Ovary (tissue), 9 donors: ENCODE data around the gene ALK. TPM values are rescaled to one million over a fixed set of nuclear protein-coding genes. Genes with fewer than 3 reads are reported as not detected.

Source experiments
- DNase-seq, 5 donors: peaks; one replicate each; pipeline ENCODE4 v3.0.0-alpha.2; 2019 to 2020
- H3K27ac ChIP-seq, 2 donors: fragments of 200-600 bp; one replicate each; pipeline versions ENCODE4 v1.5.1 to v1.8.0; 2019 to 2022
- H3K27me3 ChIP-seq: fragments of 200-600 bp; one replicate; pipeline ENCODE4 v1.8.0; 2022
- H3K36me3 ChIP-seq: fragments of 200-600 bp; sonication (generic); one replicate; pipeline ENCODE4 v1.5.1; 2019
- H3K4me1 ChIP-seq: one replicate; pipeline ENCODE4 v1.8.1; 2013; ENCODE audit warnings: mild to moderate bottlenecking, moderate library complexity; ENCODE audit not compliant: insufficient read depth
- H3K4me3 ChIP-seq: fragments of 200-600 bp; sonication (generic); one replicate; pipeline ENCODE4 v1.5.1; 2017
- H3K9me3 ChIP-seq, 2 donors: fragments of 200-600 bp in 1 of 2; sonication (generic) in 1 of 2; one replicate each; pipeline versions ENCODE4 v1.5.1 to v1.8.1; 2013 to 2019; ENCODE audit warnings: mild to moderate bottlenecking in 1 of 2, moderate library complexity in 1 of 2
- CTCF ChIP-seq, 3 donors: fragments of 450-650 bp in 2 of 3; fragments of 200-600 bp in 1 of 3; IDR thresholded peaks; one replicate each; pipeline versions ENCODE4 v1.5.1 to v1.8.0; 2016 to 2022; ENCODE audit warnings: antibody characterized with exemption in 3 of 3, mild to moderate bottlenecking in 1 of 3
- EP300 ChIP-seq: sonication (generic); formaldehyde crosslinking; IDR thresholded peaks from one replicate; pipeline ENCODE4 v1.6.1; 2017; ENCODE audit warnings: antibody characterized with exemption
- POLR2A ChIP-seq: fragments of 450-650 bp; IDR thresholded peaks from one replicate; pipeline ENCODE4 v1.6.1; 2017; ENCODE audit warnings: antibody characterized with exemption, mild to moderate bottlenecking, moderate library complexity
- WGBS, 3 donors: extraction: QIAGEN DNeasy Blood & Tissue Kit in 1 of 3; methylation state at CpG; one replicate each; pipeline versions ENCODE4 v1.1.5 to v1.1.7; 2013 to 2017; 5-methylcytosine and 5-hydroxymethylcytosine counted together
- intact Hi-C, 4 donors: fragments of 100-400 bp; cut with DNase I; formaldehyde crosslinking; loops; one replicate each; pipeline versions ENCODE4 v1.11.0 to v1.15.1; 2022 to 2023
- polyA plus RNA-seq, 2 donors: library from polyadenylated mRNA; stranded (reverse); fragments of 200-250 nt in 1 of 2; fragments of 350-450 nt in 1 of 2; fragmentation: Illumina TruSeq in 1 of 2; extraction: RNeasy Lipid Tissue Mini Kit (QIAGEN cat#74804) in 1 of 2; gene quantifications; one replicate each; pipeline ENCODE4 v1.2.3, GENCODE V29; 2013 to 2014
- total RNA-seq, 7 donors: library from RNA; depleted of rRNA in 2 of 7; stranded (reverse); fragments of >200 nt in 2 of 7; fragmentation: NEBNext Ultra II Directional in 3 of 7; extraction: Animal tissue kit (Norgen Biotek cat#: 25700) in 3 of 7; gene quantifications; one replicate each; pipeline versions ENCODE4 v1.1.0 to v1.2.4, GENCODE V29; 2016 to 2023
- donor health status: DM: no; HTN: no; CAD: no; lungs with moderate emphysema.
- donor health status: DM: no; HTN: no; CAD: no.
- donor health status: Bipolar disorder and iron deficiency.
- donor health status: DM: yes; HTN: yes; CAD: no.
- donor health status: DM: no; HTN: no; CAD: no.
- donor health status: DM: yes; HTN: yes; CAD: no.

The ALK gene
- total and polyA plus RNA-seq, 9 donors, result 0.05 to 1.7 (median 0.23) TPM; not detected in 1

DNA sequence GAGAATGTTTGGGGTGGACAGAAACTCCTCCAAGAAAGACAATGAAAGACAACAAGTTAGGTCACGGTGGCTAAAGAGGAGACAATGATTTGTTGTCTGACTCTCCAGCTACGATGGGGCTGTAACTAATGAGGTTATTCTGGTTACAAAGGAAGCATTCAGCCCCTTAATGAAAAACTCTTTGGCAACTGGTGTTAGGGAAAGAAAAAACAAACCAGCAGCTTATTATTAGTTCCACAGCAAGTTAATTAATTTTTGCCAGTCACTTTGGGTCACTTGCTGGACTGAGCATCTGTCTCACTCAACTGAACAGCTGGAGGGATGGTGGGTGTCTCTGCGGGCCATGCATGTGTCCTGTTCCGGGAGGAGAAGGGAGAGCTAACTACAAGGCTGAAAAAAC lies 263.7 kb downstream of the ALK start:
- TF ChIP-seq POLR2A (no peak), EP300 (no peak), CTCF (IDR thresholded peaks at IDR 0.05) (no peak)
- H3K27ac ChIP-seq, result no peak overlapping the region
- intact Hi-C loops, result no loop called here

GRCh38 chr2:29655391-29656086 lies 265.8 kb downstream of the ALK start:
- no peak for DNase-seq
- no peak for TF ChIP-seq CTCF (IDR thresholded peaks at IDR 0.05)
- no peak for TF ChIP-seq POLR2A
- TF ChIP-seq EP300, result no peak
- no peaks in the 10 kb centered on the region for H3K27me3 ChIP-seq
- no peaks in the 10 kb centered on the region for H3K36me3 ChIP-seq
- no peak overlapping the region for H3K4me3 ChIP-seq
- intact Hi-C loops, result no loop called here
- no peaks in the 10 kb centered on the region for H3K9me3 ChIP-seq
- H3K4me1 ChIP-seq, result no peaks in the 10 kb centered on the region
- no peak overlapping the region for H3K27ac ChIP-seq
- 45 to 65% (median 58%) methylated on average over 3 of the region's 3 CpGs for WGBS, 3 donors

More for the DNA sequence above, 263.7 kb downstream of the ALK start:
- Histone ChIP-seq H3K27me3 (no peaks in the 10 kb centered on the region), H3K4me3 (no peak overlapping the region), H3K36me3 (no peaks in the 10 kb centered on the region), H3K4me1 (no peaks in the 10 kb centered on the region), H3K9me3 (no peaks in the 10 kb centered on the region)
- WGBS, 3 donors, result 56 to 63% (median 61%) methylated on average over 4 of the region's 4 CpGs
- DNase-seq, result no peak

GRCh38 chr2:29650631-29651097 lies 270.7 kb downstream of the ALK start:
- Histone ChIP-seq H3K9me3 (no peaks in the 10 kb centered on the region), H3K27me3 (no peaks in the 10 kb centered on the region), H3K27ac (no peak overlapping the region), H3K4me1 (no peaks in the 10 kb centered on the region), H3K36me3 (no peaks in the 10 kb centered on the region), H3K4me3 (no peak overlapping the region)
- intact Hi-C loops, result no loop called here
- no peak for TF ChIP-seq POLR2A
- TF ChIP-seq CTCF (IDR thresholded peaks at IDR 0.05), result no peak
- no peak for TF ChIP-seq EP300
- WGBS, 3 donors, result 45 to 74% (median 73%) methylated on average over 8 of the region's 8 CpGs
- no peak for DNase-seq

DNA sequence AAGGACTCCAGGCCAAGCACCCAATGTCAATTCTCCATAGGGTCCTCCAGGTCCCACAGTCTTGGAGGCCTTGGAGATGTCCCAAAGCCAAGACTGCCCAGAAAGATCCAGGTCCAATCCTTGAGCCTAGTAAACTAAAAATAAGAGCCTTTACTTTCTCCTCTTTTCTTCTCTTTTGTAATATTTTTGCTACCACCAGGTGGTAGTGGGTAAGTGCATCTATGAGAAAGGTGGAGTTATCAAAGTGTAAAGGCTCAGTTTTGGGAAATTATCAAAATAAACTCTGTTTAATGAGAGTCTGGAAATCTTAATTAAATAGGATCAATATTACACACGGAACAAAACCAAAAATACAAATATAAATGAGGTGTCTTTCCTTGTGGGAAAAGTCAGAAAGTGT lies 276.4 kb downstream of the ALK start:
- no peak for DNase-seq
- intact Hi-C loops, result loop anchor here in 1 of 4 donors (5.0 kb wide), 1 partner anchor 1947 kb away; no protein-coding TSS in a partner anchor
- no peaks in the 10 kb centered on the region for H3K9me3 ChIP-seq
- no peaks in the 10 kb centered on the region for H3K27me3 ChIP-seq
- H3K27ac ChIP-seq, result no peak overlapping the region
- no peak overlapping the region for H3K4me3 ChIP-seq
- TF ChIP-seq POLR2A (no peak), EP300 (no peak), CTCF (IDR thresholded peaks at IDR 0.05) (no peak)
- H3K4me1 ChIP-seq, result no peaks in the 10 kb centered on the region
- no peaks in the 10 kb centered on the region for H3K36me3 ChIP-seq
- WGBS, 3 donors, result 80 to 87% (median 83%) methylated on average over 1 of the region's 1 CpG
